Measurements from ENCODE around the gene ATAD3A. TPM values are rescaled to one million over a fixed set of nuclear protein-coding genes. Genes with fewer than 3 reads are reported as not detected.

The ATAD3A gene
- total RNA-seq, 1 experiment from 2014 or later: 55.8 TPM

DNA sequence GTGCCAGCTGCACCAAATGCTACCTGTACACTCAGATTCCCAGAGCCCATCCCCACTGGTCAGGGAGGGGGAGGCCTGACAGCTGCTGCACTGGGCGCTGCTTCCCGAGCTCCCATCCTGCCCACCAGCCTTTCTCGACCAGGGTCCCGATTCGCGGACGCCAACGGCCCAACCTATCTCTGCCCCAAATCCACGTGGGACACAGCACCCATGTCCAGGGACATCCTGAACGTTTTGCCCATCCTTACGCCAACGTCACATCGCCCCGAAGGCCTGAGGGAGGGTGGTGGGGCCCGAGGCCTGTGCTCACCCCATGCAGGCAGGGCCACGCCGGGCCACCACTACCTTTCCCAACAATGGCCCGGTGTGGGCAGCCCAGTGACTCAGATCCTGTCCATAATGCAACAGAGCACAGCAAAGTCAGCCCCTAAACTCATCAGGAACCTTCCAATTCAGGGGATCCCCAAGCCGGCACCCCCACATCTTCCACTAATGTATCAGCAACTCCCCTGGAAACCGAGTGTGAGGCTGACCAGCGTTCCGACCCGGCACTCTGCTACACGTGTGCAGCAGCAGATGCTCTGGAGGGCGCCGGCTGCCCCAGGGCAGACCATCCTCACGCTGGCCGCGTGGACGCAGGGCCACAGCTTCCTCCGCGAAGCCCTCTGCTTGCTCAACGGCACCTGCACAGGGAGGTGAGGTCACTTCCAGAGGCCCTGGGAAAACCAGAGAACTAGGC lies 39.7 kb downstream of the ATAD3A start:
- TF ChIP-seq, protein P1, sequence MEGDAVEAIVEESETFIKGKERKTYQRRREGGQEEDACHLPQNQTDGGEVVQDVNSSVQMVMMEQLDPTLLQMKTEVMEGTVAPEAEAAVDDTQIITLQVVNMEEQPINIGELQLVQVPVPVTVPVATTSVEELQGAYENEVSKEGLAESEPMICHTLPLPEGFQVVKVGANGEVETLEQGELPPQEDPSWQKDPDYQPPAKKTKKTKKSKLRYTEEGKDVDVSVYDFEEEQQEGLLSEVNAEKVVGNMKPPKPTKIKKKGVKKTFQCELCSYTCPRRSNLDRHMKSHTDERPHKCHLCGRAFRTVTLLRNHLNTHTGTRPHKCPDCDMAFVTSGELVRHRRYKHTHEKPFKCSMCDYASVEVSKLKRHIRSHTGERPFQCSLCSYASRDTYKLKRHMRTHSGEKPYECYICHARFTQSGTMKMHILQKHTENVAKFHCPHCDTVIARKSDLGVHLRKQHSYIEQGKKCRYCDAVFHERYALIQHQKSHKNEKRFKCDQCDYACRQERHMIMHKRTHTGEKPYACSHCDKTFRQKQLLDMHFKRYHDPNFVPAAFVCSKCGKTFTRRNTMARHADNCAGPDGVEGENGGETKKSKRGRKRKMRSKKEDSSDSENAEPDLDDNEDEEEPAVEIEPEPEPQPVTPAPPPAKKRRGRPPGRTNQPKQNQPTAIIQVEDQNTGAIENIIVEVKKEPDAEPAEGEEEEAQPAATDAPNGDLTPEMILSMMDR (conservative IDR thresholded peaks at IDR 0.05): no peak

More for the DNA sequence above, 39.7 kb downstream of the ATAD3A start:
- no peak overlapping the region for H3K4me2 ChIP-seq (ENCODE audit: insufficient read depth, insufficient read length, low read length)
- H3K4ac ChIP-seq (ENCODE audit: low read depth, low read length): no peak overlapping the region
- H2BK5ac ChIP-seq (ENCODE audit: insufficient read length, low read length): no peak overlapping the region
- H2AK5ac ChIP-seq (ENCODE audit: insufficient read length, low read length): no peak overlapping the region
- no peak overlapping the region for H3K9ac ChIP-seq (ENCODE audit: extremely low read depth, insufficient read length, low read length)
- WGBS (ENCODE audit: extremely low coverage, insufficient read length, low lambda C conversion rate): no CpG with 5 or more reads among the region's 33 CpGs
- H4K8ac ChIP-seq (replicated peaks; ENCODE audit: insufficient read length, low read depth, low read length): no peak overlapping the region
- Mint-ChIP-seq H3K36me3 (ENCODE audit: insufficient read depth in 1 of 3, low read depth in 3 of 3) (peaks cover 0 to 15% (median 13%) of the 10 kb centered on the region in 3 experiments; a peak in 5 of 7 replicates), H3K4me3 (no peak overlapping the region), H3K4me1 (no peaks in the 10 kb centered on the region), H3K27ac (peak overlapping the region in 2 of 3 experiments; percentile 49 to 76; a peak in 5 of 7 replicates), H3K9me3 (no peaks in the 10 kb centered on the region), H3K27me3 (ENCODE audit: low read depth) (no peaks in the 10 kb centered on the region; the same call in 1 of the 2 replicates)
- H3K27ac ChIP-seq (ENCODE audit: insufficient read length, low read depth, low read length): no peak overlapping the region
- DNase-seq: no peak
- H3K79me1 ChIP-seq (ENCODE audit: insufficient read depth, low read depth, low read length, poor library complexity, severe bottlenecking): no peaks in the 10 kb centered on the region
- H3T11ph ChIP-seq (ENCODE audit: low read length): no peak overlapping the region
- H3K23ac ChIP-seq (ENCODE audit: insufficient read length, low read depth, low read length): no peak overlapping the region
- no peak overlapping the region for H3K56ac ChIP-seq (ENCODE audit: insufficient read length, low read depth, low read length)
- no peak overlapping the region for H2BK15ac ChIP-seq (ENCODE audit: low read depth, low read length)
- no peaks in the 10 kb centered on the region for H3K79me2 ChIP-seq (ENCODE audit: insufficient read depth, low read length)
- H3K27me3 ChIP-seq (ENCODE audit: insufficient read depth, low read length): no peaks in the 10 kb centered on the region
- H3K9me3 ChIP-seq (ENCODE audit: control insufficient read depth, low read depth, low read length): no peaks in the 10 kb centered on the region
- H4K20me1 ChIP-seq (ENCODE audit: control insufficient read depth, insufficient read depth, insufficient read length): no peaks in the 10 kb centered on the region
- H2BK120ac ChIP-seq (ENCODE audit: low read depth, low read length, poor library complexity, severe bottlenecking): no peak overlapping the region
- no peak overlapping the region for H2BK20ac ChIP-seq (ENCODE audit: low read depth, low read length, poor library complexity, severe bottlenecking)
- no peak overlapping the region for H2AFZ ChIP-seq (ENCODE audit: low read length)
- H4K91ac ChIP-seq (ENCODE audit: insufficient read length, low read depth, low read length): no peak overlapping the region
- no peaks in the 10 kb centered on the region for H3K23me2 ChIP-seq (ENCODE audit: insufficient read length, low read depth, low read length, poor library complexity, severe bottlenecking)
- H4K5ac ChIP-seq (ENCODE audit: insufficient read length, low read depth, low read length): no peak overlapping the region
- no peak overlapping the region for H2BK12ac ChIP-seq (ENCODE audit: insufficient read length, low read depth, low read length)
- no peak overlapping the region for H3K14ac ChIP-seq (ENCODE audit: insufficient read depth, low read length)
- H3K18ac ChIP-seq (ENCODE audit: insufficient read length, low read depth, low read length): no peak overlapping the region
- H3K4me1 ChIP-seq (ENCODE audit: insufficient read depth, low read length): no peaks in the 10 kb centered on the region
